HL-60/S4 treated with phorbol 12-myristate 13-acetate at 8.2 ng/mL for 4 days and 3 days (cell line): ENCODE measurements around the gene MED10.

ENCODE experiments used
- in situ Hi-C: fragments of 300-500 bp; cut with MboI; formaldehyde crosslinking; loops from 2 replicates; pipeline ENCODE4 v1.15.0; 2022; ENCODE audit warnings: low sequenced_read_pairs

The MED10 gene, protein sequence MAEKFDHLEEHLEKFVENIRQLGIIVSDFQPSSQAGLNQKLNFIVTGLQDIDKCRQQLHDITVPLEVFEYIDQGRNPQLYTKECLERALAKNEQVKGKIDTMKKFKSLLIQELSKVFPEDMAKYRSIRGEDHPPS

DNA sequence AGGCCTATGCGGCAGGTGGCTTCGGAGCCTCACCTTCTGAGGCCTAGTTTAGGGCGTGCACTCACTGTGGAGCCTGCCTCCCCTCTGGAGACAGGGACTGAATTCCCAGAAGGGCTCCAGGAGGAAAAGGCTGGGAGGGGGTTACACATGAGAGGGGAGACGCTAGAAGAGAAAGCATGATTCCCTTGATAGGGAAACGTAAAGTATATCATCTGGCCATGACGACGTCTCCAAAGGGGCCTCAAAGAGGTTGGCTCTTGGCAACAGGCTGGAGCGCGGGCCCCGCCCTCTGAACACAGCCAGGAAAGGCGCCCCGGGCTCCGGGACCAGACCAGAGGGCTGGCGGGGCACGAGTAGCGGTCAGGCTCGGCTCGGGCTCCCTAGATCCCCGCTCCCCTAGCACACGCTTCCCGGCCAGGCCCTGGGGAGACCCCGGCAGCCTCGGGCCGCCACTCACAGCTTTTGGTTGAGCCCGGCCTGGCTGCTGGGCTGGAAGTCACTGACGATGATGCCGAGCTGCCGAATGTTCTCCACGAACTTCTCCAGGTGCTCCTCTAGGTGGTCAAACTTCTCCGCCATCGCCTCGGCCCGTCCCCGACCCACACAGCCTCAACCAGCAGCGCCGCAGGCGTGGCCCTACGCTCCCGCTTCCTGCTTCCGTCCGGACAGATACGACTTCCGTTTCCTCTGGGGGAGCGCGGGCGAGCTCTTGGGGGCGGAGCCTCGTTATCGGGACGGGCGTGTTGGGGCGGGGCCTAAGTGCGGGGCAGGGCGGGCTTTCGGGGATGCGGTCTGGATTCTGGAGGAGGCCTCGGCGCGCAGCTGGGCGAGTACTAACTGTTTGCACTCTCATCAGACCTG, at the start of gene MED10:
Gene MED10, minus strand, starts transcription at position 643 of the 861 bp plus-strand sequence. Its CDS starts 64 bp downstream, at position 579.
- in situ Hi-C loops, result no loop called here

DNA sequence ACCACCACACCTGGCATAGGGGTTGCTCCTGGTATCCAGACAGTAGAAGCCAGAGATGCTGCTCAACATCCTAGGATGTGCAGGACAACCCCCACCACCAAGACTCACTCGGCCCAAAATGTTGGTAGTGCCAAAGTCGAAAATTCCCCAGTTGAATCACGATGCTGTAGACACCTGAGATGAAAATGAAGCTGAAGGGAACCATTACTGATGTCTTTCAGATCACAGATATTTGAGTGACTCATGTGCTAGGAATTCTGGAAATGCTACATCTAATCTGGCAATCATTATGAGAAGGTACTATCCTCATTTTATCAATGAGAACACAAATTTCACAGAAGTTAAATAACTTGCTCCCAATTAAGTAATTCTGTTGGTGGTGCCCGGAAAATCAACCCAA, 49.3 kb upstream of the MED10 start:
- in situ Hi-C loops, result no loop called here

GRCh38 chr5:6424700-6425099, 46.4 kb upstream of the MED10 start:
- in situ Hi-C loops, result no loop called here

- in situ Hi-C loops, result no loop called here
Measured at GRCh38 chr5:6424110-6424659, 45.8 kb upstream of the MED10 start.

- in situ Hi-C loops, result no loop called here
Measured at GRCh38 chr5:6423327-6424109, 45.2 kb upstream of the MED10 start.

DNA sequence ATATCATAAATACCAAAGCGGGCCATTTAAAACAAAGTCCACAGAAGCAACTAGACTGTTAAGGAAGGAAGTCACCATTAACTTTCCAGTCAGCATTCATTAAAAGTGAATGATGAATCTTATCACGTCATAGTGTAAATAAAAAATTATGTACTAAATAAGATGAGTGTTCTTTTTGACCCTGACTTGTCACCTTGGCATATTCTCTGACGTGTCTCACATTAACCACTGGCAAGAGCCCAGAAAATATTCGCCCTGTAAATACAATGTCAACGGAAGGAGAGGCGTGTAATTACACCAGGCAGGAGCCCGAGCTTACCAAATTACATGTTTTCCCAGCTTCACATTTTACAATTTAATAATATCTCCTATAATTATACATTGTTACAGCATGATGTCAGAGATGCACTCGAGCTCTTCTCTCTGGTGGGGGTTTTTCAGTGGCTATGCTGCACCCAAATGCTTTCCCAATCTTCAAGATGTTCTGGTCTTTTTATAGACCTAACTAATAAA, 41.0 kb upstream of the MED10 start:
- in situ Hi-C loops, result no loop called here

- in situ Hi-C loops, result no loop called here
Measured at GRCh38 chr5:6418679-6419276, 40.4 kb upstream of the MED10 start.

- in situ Hi-C loops, result no loop called here
Measured at GRCh38 chr5:6417657-6418056, 39.3 kb upstream of the MED10 start.

- in situ Hi-C loops, result no loop called here
Measured at GRCh38 chr5:6412811-6413210, 34.5 kb upstream of the MED10 start.

GRCh38 chr5:6411141-6411540, 32.8 kb upstream of the MED10 start:
- in situ Hi-C loops, result no loop called here

DNA sequence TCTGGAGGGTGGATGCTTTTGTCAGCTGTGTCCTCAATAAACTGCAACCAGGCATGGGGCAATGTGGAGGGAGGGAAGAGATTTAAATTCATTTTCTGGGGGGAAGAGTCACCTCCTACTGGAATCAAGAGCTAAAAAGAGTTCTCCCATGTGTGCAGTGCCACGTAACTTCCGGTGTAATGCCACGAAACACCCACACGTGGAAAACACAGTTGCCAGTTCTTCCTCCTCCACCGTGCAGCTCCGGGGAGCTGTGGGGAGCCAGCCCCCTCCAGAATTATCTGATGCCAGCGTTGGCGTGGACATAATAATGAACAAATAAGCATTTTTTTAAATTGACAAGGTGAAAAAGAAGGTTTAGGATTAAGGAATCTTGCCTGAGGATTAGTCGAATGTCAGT, 32.1 kb upstream of the MED10 start:
- in situ Hi-C loops, result no loop called here

GRCh38 chr5:6408627-6409446, 30.5 kb upstream of the MED10 start:
- in situ Hi-C loops, result no loop called here

DNA sequence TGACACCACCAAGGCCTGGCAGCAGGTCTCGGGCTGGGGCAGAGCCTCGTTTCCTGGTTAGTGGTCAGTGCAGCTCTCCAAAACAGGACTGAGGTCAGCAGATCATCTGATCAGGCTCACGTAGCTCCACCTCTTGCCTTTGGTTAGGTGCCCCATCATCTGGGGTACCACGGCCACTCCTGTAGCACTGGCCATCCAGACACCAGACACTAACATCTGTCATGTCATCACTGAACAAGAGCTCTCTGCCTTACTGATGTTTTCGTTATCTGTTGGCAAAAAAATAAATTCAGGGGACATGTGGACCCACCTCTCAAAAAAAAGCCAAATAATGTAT, 29.9 kb upstream of the MED10 start:
- in situ Hi-C loops, result no loop called here

- in situ Hi-C loops, result no loop called here
Measured at GRCh38 chr5:6407558-6408259, 29.4 kb upstream of the MED10 start.

DNA sequence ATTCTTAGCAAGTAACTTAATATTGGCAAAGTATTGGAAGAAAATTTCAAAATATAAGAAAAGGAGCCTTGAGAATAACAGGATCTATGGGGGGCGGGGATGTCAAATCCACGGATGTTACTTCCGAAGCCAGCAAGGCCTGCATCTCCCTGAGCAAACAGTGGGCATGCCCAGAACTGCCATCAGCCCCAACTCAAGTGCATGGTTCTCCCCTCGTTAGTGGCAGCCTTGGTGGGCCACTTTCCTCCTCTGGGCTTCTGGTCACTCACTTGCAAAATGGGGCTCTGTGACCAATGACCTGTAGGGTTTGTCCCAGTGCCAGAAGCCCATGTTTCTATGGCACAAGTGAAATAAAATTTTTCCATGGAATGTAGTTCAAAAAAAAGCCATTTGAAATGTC, 27.2 kb upstream of the MED10 start:
- in situ Hi-C loops, result no loop called here

GRCh38 chr5:6404129-6404528, 25.8 kb upstream of the MED10 start:
- in situ Hi-C loops, result no loop called here

DNA sequence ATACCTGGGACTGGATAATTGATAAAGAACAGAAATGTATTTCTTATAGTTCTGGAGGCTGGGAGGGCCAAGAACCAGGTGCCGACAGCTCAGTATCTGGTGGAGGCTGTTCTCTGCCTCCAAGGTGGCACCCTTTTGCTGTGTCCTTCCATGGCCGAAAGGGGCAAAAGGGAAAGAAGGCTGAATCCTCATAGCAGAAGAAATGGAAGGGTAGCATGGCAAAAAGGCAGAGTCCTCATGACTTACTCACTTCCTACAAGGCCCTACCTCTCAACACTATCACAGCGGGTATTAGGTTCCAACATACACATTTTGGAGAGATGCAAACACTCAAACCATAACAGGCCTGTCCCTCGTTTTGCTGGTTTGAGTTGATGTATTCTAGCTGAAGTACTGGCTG, 25.1 kb upstream of the MED10 start:
- in situ Hi-C loops, result no loop called here

DNA sequence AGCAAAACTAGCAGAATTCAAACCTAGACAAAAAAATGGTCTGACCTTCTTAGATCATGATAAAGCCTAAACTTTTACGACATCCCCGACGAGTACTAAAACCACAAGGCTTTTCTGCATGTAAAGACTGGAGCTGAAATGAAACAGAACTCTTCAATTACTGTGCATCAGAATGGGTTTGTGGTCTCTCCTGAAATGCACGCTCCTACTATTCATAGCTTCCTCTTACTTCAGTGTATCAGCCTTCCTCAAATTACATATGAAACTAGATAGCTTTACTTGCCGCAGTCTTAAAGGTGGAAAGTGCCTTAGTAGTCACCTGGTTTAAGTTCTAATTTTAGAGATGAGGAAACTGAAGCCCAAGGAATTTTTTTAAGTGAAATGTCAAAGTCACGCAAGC, 24.6 kb upstream of the MED10 start:
- in situ Hi-C loops, result no loop called here

DNA sequence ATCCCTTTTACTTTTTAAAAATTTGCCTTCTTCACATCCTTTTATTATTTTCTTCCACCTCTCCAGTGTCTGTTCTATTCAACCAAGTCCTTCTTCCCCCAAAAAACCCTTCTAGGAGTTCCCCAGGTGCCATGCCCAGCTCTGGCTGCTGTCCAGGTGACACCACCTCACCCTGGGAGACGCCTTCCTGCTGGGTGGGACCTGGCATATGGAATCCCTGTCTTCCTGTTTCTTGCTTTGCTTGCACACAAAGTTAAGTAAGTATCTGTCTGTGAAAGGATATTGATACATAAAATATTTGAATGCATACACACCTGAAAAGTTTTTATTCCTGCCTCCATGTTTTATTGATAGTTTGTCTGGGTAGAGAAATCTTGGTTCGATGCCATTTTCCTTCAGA, 23.1 kb upstream of the MED10 start:
- in situ Hi-C loops, result no loop called here
